GM23338 (cell line): ENCODE measurements around the gene LDLRAD2. TPM values are rescaled to one million over a fixed set of nuclear protein-coding genes. Genes with fewer than 3 reads are reported as not detected.

Source experiments
- ATAC-seq: fragments of 200-7000 bp; cut with Tn5 transposase; 3 replicates; pipeline ENCODE4 v1.9.1; 2020
- DNase-seq: peaks from one replicate; pipeline ENCODE4 v3.0.0-alpha.2; 2015; ENCODE audit warnings: low spot score
- H2AFZ ChIP-seq: fragments of 200-600 bp; sonication (generic); 2 replicates; pipeline ENCODE4 v1.8.0; 2016; ENCODE audit warnings: antibody characterized with exemption, mild to moderate bottlenecking, moderate library complexity
- H3F3A ChIP-seq: fragments of 200-600 bp; sonication (generic); replicated peaks from 2 replicates; pipeline ENCODE4 v1.8.0; 2017; ENCODE audit warnings: antibody characterized with exemption, mixed run types, low read depth
- H3K27ac ChIP-seq: fragments of 200-600 bp; sonication (generic); 2 replicates; pipeline ENCODE4 v1.6.1; 2016; ENCODE audit warnings: low read depth
- H3K27me3 ChIP-seq: fragments of 200-600 bp; sonication (generic); 2 replicates; pipeline ENCODE4 v1.8.0; 2016; ENCODE audit warnings: mild to moderate bottlenecking, mixed run types, moderate library complexity; ENCODE audit not compliant: insufficient read depth
- H3K36me3 ChIP-seq: fragments of 200-600 bp; sonication (generic); 2 replicates; pipeline ENCODE4 v1.8.0; 2016; ENCODE audit warnings: mild to moderate bottlenecking; ENCODE audit not compliant: insufficient read depth
- H3K4me1 ChIP-seq: fragments of 200-600 bp; sonication (generic); 2 replicates; pipeline ENCODE4 v1.8.0; 2016; ENCODE audit warnings: mild to moderate bottlenecking, moderate library complexity; ENCODE audit not compliant: insufficient read depth
- H3K4me2 ChIP-seq: fragments of 200-600 bp; sonication (generic); 2 replicates; pipeline ENCODE4 v1.7.1; 2017; ENCODE audit warnings: mixed run types
- H3K4me3 ChIP-seq: fragments of 200-600 bp; sonication (generic); 2 replicates; pipeline ENCODE4 v1.6.1; 2016; ENCODE audit warnings: mixed run types
- H3K79me2 ChIP-seq: fragments of 200-600 bp; sonication (generic); replicated peaks from 2 replicates; pipeline ENCODE4 v1.8.0; 2017; ENCODE audit warnings: mild to moderate bottlenecking; ENCODE audit not compliant: insufficient read depth
- H3K9me2 ChIP-seq: fragments of 200-600 bp; sonication (generic); 2 replicates; pipeline ENCODE4 v1.8.0; 2017; ENCODE audit not compliant: insufficient read depth
- H4K20me1 ChIP-seq: fragments of 200-600 bp; sonication (generic); replicated peaks from 2 replicates; pipeline ENCODE4 v1.8.0; 2017; ENCODE audit warnings: mild to moderate bottlenecking; ENCODE audit not compliant: insufficient read depth
- H3K27ac Mint-ChIP-seq: 2 replicates; pipeline ENCODE4 v1.8.0; 2020; ENCODE audit warnings: inconsistent platforms, mild to moderate bottlenecking, moderate library complexity, mixed read lengths
- H3K27me3 Mint-ChIP-seq: 3 replicates; pipeline ENCODE4 v1.8.0; 2022; ENCODE audit warnings: low read depth, mild to moderate bottlenecking, moderate library complexity, mixed read lengths, inconsistent platforms; ENCODE audit not compliant: insufficient read depth, poor library complexity
- H3K36me3 Mint-ChIP-seq: 3 replicates; pipeline ENCODE4 v1.8.0; 2021; ENCODE audit warnings: low read depth, mild to moderate bottlenecking, inconsistent platforms, moderate library complexity, mixed read lengths
- H3K4me1 Mint-ChIP-seq: 3 replicates; pipeline ENCODE4 v1.8.0; 2020; ENCODE audit warnings: mild to moderate bottlenecking, inconsistent platforms, mixed read lengths
- H3K4me3 Mint-ChIP-seq: 3 replicates; pipeline ENCODE4 v1.8.0; 2021; ENCODE audit warnings: moderate library complexity, mild to moderate bottlenecking, inconsistent platforms, mixed read lengths
- H3K9me3 Mint-ChIP-seq: 3 replicates; pipeline ENCODE4 v1.8.0; 2020; ENCODE audit warnings: moderate library complexity, mild to moderate bottlenecking, inconsistent platforms, mixed read lengths
- CTCF ChIP-seq, 2 experiments: fragments of 200-600 bp in 1 of 2; sonication (generic) in 1 of 2; conservative IDR thresholded peaks; 2 replicates each; pipeline versions ENCODE4 v1.5.1 to v1.6.1; 2016 to 2017; ENCODE audit warnings: antibody characterized with exemption in 2 of 2, low read depth in 2 of 2, mild to moderate bottlenecking in 2 of 2, moderate library complexity in 1 of 2
- ETS1 ChIP-seq: IDR thresholded peaks from 2 replicates; pipeline ENCODE4 v1.6.1; 2016; ENCODE audit warnings: antibody characterized with exemption
- EZH2 ChIP-seq: fragments of 200-600 bp; sonication (generic); IDR thresholded peaks from one replicate; pipeline ENCODE4 v1.8.0; 2017; ENCODE audit warnings: antibody characterized with exemption, mild to moderate bottlenecking, low read depth; ENCODE audit not compliant: unreplicated experiment
- JUNB ChIP-seq: IDR thresholded peaks from one replicate; pipeline ENCODE4 v1.6.1; 2016; ENCODE audit warnings: antibody characterized with exemption; ENCODE audit not compliant: unreplicated experiment
- POLR2AphosphoS5 ChIP-seq: IDR thresholded peaks from 2 replicates; pipeline ENCODE4 v1.6.1; 2016; ENCODE audit warnings: antibody characterized with exemption, low read depth
- REST ChIP-seq: IDR thresholded peaks from one replicate; pipeline ENCODE4 v1.6.1; 2018; ENCODE audit warnings: antibody characterized with exemption; ENCODE audit not compliant: unreplicated experiment
- ZNF462 ChIP-seq: fragments of 250-450 bp; sonication (Bioruptor Pico); IDR thresholded peaks from 2 replicates; pipeline ENCODE4 v1.5.0; 2020; ENCODE audit warnings: mild to moderate bottlenecking, moderate library complexity
- polyA plus RNA-seq: library from polyadenylated mRNA; unstranded; fragments of >200 nt; fragmentation: Nextera tagmentation; extraction: Ambion mirVana; gene quantifications from 2 replicates; pipeline ENCODE4 v1.2.1, GENCODE V29; 2016
- total RNA-seq: library from RNA; depleted of rRNA; stranded (reverse); fragments of >200 nt; shearing (Covaris generic); gene quantifications from 2 replicates; pipeline ENCODE4 v1.2.3, GENCODE V29; 2014

Gene LDLRAD2
- total and polyA plus RNA-seq, 2 experiments from 2014 or later, result 1.6 to 5.8 TPM

GRCh38 chr1:21839337-21840037 lies 27.4 kb downstream of the LDLRAD2 start:
- Histone ChIP-seq H3K27ac (no peak overlapping the region), H3F3A (no peaks in the 10 kb centered on the region), H3K79me2 (no peaks in the 10 kb centered on the region), H4K20me1 (no peaks in the 10 kb centered on the region), H3K4me1 (no peaks in the 10 kb centered on the region), H3K4me3 (no peak overlapping the region), H3K27me3 (no peaks in the 10 kb centered on the region), H3K4me2 (no peak overlapping the region), H2AFZ (no peak overlapping the region), H3K9me2 (no peaks in the 10 kb centered on the region), H3K36me3 (peaks cover 6% of the 10 kb centered on the region; the same call in 1 of the 2 replicates)
- no peak for TF ChIP-seq EZH2
- H3K4me3 Mint-ChIP-seq, result no peak overlapping the region
- peaks cover 47% of the 10 kb centered on the region for H3K36me3 Mint-ChIP-seq
- DNase-seq (no peak), ATAC-seq (no peak)
- H3K27me3 Mint-ChIP-seq, result peaks cover 5% of the 10 kb centered on the region
- peaks cover 8% of the 10 kb centered on the region for H3K9me3 Mint-ChIP-seq
- H3K27ac Mint-ChIP-seq, result no peak overlapping the region
- no peaks in the 10 kb centered on the region for H3K4me1 Mint-ChIP-seq

- peaks cover 32% of the 10 kb centered on the region for H3K36me3 Mint-ChIP-seq
- peaks cover 6% of the 10 kb centered on the region for H3K27me3 Mint-ChIP-seq
- Histone ChIP-seq H3K9me2 (no peaks in the 10 kb centered on the region), H3K27ac (no peak overlapping the region), H2AFZ (no peak overlapping the region), H3F3A (no peaks in the 10 kb centered on the region), H4K20me1 (no peaks in the 10 kb centered on the region), H3K4me2 (no peak overlapping the region), H3K27me3 (no peaks in the 10 kb centered on the region), H3K4me1 (no peaks in the 10 kb centered on the region), H3K36me3 (no peaks in the 10 kb centered on the region), H3K79me2 (no peaks in the 10 kb centered on the region), H3K4me3 (no peak overlapping the region)
- H3K4me3 Mint-ChIP-seq, result no peak overlapping the region
- no peaks in the 10 kb centered on the region for H3K9me3 Mint-ChIP-seq
- H3K4me1 Mint-ChIP-seq, result no peaks in the 10 kb centered on the region
- TF ChIP-seq ZNF462 (no peak), REST (no peak), JUNB (no peak), CTCF (conservative IDR thresholded peaks at IDR 0.05; ENCODE audit: low read depth in 2 of 2) (0 out of 4 replicates have a peak, but pooled peaks of 1 of the 2 experiments have one; percentile 1), POLR2AphosphoS5 (no peak), ETS1 (no peak)
- ATAC-seq, result peak; percentile 27; the same call in 1 of the 3 replicates
- no peak for DNase-seq
- H3K27ac Mint-ChIP-seq, result no peak overlapping the region
These were observed 28.9 kb downstream of the LDLRAD2 start for GRCh38 chr1:21840981-21841380.
